Stomach (tissue), 9 donors: ENCODE results near the gene ALX4. TPM values are rescaled to one million over a fixed set of nuclear protein-coding genes. Genes with fewer than 3 reads are reported as not detected.

ENCODE experiments used
- DNase-seq, 2 donors: peaks; one replicate each; pipeline versions ENCODE4 v3.0.0 to v3.0.0-alpha.2; 2013 to 2019
- H3K27ac ChIP-seq, 5 donors: fragments of 200-600 bp in 4 of 5; sonication (generic) in 4 of 5; one replicate each; pipeline ENCODE4 v1.5.1; 2013 to 2019; ENCODE audit warnings: mild to moderate bottlenecking in 1 of 5, moderate library complexity in 1 of 5
- H3K27me3 ChIP-seq, 3 donors: fragments of 200-600 bp; sonication (generic); one replicate each; pipeline ENCODE4 v1.5.1; 2017 to 2019; ENCODE audit warnings: mixed run types in 1 of 3
- H3K36me3 ChIP-seq, 4 donors: fragments of 200-600 bp; sonication (generic); 1 replicate in 3 of 4; 2 replicates in 1 of 4; pipeline ENCODE4 v1.5.1; 2016 to 2019
- H3K4me1 ChIP-seq, 4 donors: fragments of 200-600 bp; sonication (generic); one replicate each; pipeline ENCODE4 v1.5.1; 2016 to 2019
- H3K4me3 ChIP-seq, 4 donors: fragments of 200-600 bp; sonication (generic) in 3 of 4; one replicate each; pipeline ENCODE4 v1.5.1; 2016 to 2019; ENCODE audit warnings: mild to moderate bottlenecking in 1 of 4
- H3K9me3 ChIP-seq, 4 donors: fragments of 200-600 bp; sonication (generic); one replicate each; pipeline ENCODE4 v1.5.1; 2016 to 2019
- EP300 ChIP-seq: sonication (generic); formaldehyde crosslinking; IDR thresholded peaks from one replicate; pipeline ENCODE4 v1.6.1; 2017; ENCODE audit warnings: antibody characterized with exemption
- POLR2A ChIP-seq, 4 donors: fragments of 450-650 bp; IDR thresholded peaks; one replicate each; pipeline ENCODE4 v1.6.1; 2016; ENCODE audit warnings: antibody characterized with exemption in 4 of 4, control low read depth in 2 of 4, mild to moderate bottlenecking in 1 of 4, moderate library complexity in 1 of 4
- POLR2AphosphoS5 ChIP-seq, 3 donors: sonication (generic); formaldehyde crosslinking; IDR thresholded peaks; one replicate each; pipeline ENCODE4 v1.6.1; 2016; ENCODE audit warnings: antibody characterized with exemption in 3 of 3
- WGBS, 5 donors: extraction: QIAGEN DNeasy Blood & Tissue Kit in 3 of 5; methylation state at CpG; one replicate each; pipeline versions ENCODE4 v1.1.5 to v1.1.7; 2013 to 2018; 5-methylcytosine and 5-hydroxymethylcytosine counted together
- intact Hi-C: fragments of 100-400 bp; cut with DNase I; formaldehyde crosslinking; loops from one replicate; pipeline ENCODE4 v1.15.1; 2023; ENCODE audit warnings: low total_unique reads
- polyA plus RNA-seq, 3 donors: library from polyadenylated mRNA; stranded (reverse); fragments of 200-250 nt; gene quantifications; one replicate each; pipeline ENCODE4 v1.2.3, GENCODE V29; 2013
- total RNA-seq, 5 donors: library from RNA; depleted of rRNA; stranded (reverse); fragments of >200 nt; gene quantifications; one replicate each; pipeline versions ENCODE4 v1.1.0 to v1.2.3, GENCODE V29; 2014 to 2016
- TF ChIP-seq, protein P1 (sequence below), 7 experiments: fragments of 450-650 bp in 4 of 7; fragments of 200-600 bp in 3 of 7; sonication (generic) in 3 of 7; IDR thresholded peaks; one replicate each; pipeline ENCODE4 v1.5.1; 2016 to 2019; ENCODE audit warnings: antibody characterized with exemption in 7 of 7, control low read depth in 2 of 7, mild to moderate bottlenecking in 1 of 7
- donor health status: healthy with polysubstance abuse.
- donor health status: Bipolar disorder and iron deficiency.
- donor health status: healthy.

ALX4 gene
- total and polyA plus RNA-seq, 8 donors, result not detected

DNA sequence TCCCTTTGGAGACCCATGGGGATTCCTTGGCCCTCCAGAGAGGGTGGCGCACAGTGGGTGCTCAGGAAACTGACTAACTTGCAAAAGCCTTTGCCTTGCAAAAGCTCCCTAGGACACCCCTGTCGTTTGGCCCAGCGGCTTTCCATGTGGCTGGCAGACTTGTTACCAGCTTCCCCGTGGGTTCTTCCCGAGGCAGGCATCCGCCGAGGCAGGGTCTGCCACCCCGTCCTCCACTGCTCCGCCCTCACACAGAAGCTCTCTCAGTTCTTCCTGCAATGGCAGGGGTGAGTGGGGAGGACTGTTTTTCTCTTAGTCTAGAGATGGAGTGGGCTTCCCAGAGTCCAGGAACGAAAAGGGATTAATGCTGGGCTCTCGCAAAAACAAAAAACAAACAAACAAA is 23.0 kb downstream of the ALX4 start:
- intact Hi-C loops, result loop anchor here (5.0 kb wide), 1 partner anchor 250 kb away; no protein-coding TSS in a partner anchor
- H3K4me3 ChIP-seq, result no peak overlapping the region
- peaks cover 0 to 3% (median 0%) of the 10 kb centered on the region in 3 donors for H3K27me3 ChIP-seq
- 75 to 91% (median 87%) methylated on average over 10 to 11 of the region's 11 CpGs for WGBS, 5 donors
- no peaks in the 10 kb centered on the region for H3K4me1 ChIP-seq
- no peak overlapping the region for H3K27ac ChIP-seq
- no peaks in the 10 kb centered on the region for H3K9me3 ChIP-seq
- DNase-seq, result no peak
- TF ChIP-seq, protein P1, sequence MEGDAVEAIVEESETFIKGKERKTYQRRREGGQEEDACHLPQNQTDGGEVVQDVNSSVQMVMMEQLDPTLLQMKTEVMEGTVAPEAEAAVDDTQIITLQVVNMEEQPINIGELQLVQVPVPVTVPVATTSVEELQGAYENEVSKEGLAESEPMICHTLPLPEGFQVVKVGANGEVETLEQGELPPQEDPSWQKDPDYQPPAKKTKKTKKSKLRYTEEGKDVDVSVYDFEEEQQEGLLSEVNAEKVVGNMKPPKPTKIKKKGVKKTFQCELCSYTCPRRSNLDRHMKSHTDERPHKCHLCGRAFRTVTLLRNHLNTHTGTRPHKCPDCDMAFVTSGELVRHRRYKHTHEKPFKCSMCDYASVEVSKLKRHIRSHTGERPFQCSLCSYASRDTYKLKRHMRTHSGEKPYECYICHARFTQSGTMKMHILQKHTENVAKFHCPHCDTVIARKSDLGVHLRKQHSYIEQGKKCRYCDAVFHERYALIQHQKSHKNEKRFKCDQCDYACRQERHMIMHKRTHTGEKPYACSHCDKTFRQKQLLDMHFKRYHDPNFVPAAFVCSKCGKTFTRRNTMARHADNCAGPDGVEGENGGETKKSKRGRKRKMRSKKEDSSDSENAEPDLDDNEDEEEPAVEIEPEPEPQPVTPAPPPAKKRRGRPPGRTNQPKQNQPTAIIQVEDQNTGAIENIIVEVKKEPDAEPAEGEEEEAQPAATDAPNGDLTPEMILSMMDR (IDR thresholded peaks at IDR 0.05), result no peak
- TF ChIP-seq POLR2A (IDR thresholded peaks at IDR 0.05), result no peak
- TF ChIP-seq EP300, result no peak
- TF ChIP-seq POLR2AphosphoS5 (IDR thresholded peaks at IDR 0.05), result no peak
- no peaks in the 10 kb centered on the region for H3K36me3 ChIP-seq

GRCh38 chr11:44286268-44286880 is 23.6 kb downstream of the ALX4 start:
- DNase-seq, result peak; percentile 41 to 78
- no peak overlapping the region for H3K27ac ChIP-seq
- TF ChIP-seq, protein P1 (IDR thresholded peaks at IDR 0.05), result peak in 5 of 7 experiments; percentile 80 to 95 (median 87)
- TF ChIP-seq POLR2A (IDR thresholded peaks at IDR 0.05), result no peak

DNA sequence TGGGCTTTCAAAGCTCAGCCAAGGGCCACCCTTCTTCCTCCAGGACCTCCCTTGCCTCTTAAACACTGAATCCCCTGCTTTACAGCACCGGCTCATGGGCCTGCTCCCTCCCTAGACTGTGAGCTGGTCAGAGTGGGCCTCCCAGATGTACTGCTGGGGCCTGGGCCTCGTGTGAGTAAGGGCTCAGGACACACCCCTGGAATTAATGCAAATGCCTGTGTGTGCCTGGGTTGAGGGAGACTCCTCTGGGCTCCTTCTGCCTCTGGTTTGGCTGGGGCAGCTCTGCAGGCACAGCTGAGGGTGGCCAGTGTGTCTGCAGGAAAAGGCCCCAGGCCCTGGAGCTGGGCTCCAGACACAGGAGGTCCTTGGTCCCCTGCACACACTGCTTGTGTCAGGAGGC is 24.2 kb downstream of the ALX4 start:
- intact Hi-C loops, result loop anchor here (5.0 kb wide), 1 partner anchor 252 kb away; no protein-coding TSS in a partner anchor
- H3K27me3 ChIP-seq, result no peaks in the 10 kb centered on the region
- no peaks in the 10 kb centered on the region for H3K4me1 ChIP-seq
- H3K36me3 ChIP-seq, result no peaks in the 10 kb centered on the region
- no peak overlapping the region for H3K4me3 ChIP-seq
- no peak for DNase-seq
- H3K27ac ChIP-seq, result no peak overlapping the region
- TF ChIP-seq EP300 (no peak), POLR2AphosphoS5 (IDR thresholded peaks at IDR 0.05) (no peak), POLR2A (IDR thresholded peaks at IDR 0.05) (no peak)
- TF ChIP-seq, protein P1 (IDR thresholded peaks at IDR 0.05), result no peak
- 55 to 72% (median 65%) methylated on average over 2 of the region's 2 CpGs for WGBS, 5 donors
- no peaks in the 10 kb centered on the region for H3K9me3 ChIP-seq

More at GRCh38 chr11:44286268-44286880, 23.6 kb downstream of the ALX4 start:
- H3K27me3 ChIP-seq, result no peaks in the 10 kb centered on the region
- H3K4me1 ChIP-seq, result no peaks in the 10 kb centered on the region
- intact Hi-C loops, result loop anchor here (5.0 kb wide), 1 partner anchor 251 kb away; no protein-coding TSS in a partner anchor
- H3K9me3 ChIP-seq, result no peaks in the 10 kb centered on the region
- H3K4me3 ChIP-seq, result no peak overlapping the region
- no peaks in the 10 kb centered on the region for H3K36me3 ChIP-seq
- WGBS, 5 donors, result 53 to 67% (median 59%) methylated on average over 10 of the region's 10 CpGs

GRCh38 chr11:44282620-44283019 is 27.3 kb downstream of the ALX4 start:
- intact Hi-C loops, result no loop called here
- no peaks in the 10 kb centered on the region for H3K27me3 ChIP-seq

More at GRCh38 chr11:44282620-44283019, 27.3 kb downstream of the ALX4 start:
- H3K4me1 ChIP-seq, result no peaks in the 10 kb centered on the region
- H3K27ac ChIP-seq, result no peak overlapping the region
- H3K36me3 ChIP-seq, result no peaks in the 10 kb centered on the region
- WGBS, 5 donors, result 72 to 84% (median 79%) methylated on average over 5 of the region's 5 CpGs
- H3K9me3 ChIP-seq, result no peaks in the 10 kb centered on the region
- DNase-seq, result no peak
- no peak overlapping the region for H3K4me3 ChIP-seq
- no peak for TF ChIP-seq POLR2AphosphoS5 (IDR thresholded peaks at IDR 0.05)
- TF ChIP-seq, protein P1 (IDR thresholded peaks at IDR 0.05), result no peak
- no peak for TF ChIP-seq POLR2A (IDR thresholded peaks at IDR 0.05)
- no peak for TF ChIP-seq EP300
